HPDE6-E6E7 (cell line): ENCODE measurements around the gene RPS15A.
"Not testable (repeated sequence)": the region's sequence is repeated elsewhere in the genome, so short reads cannot be mapped to it uniquely, and the experiment has no call there.

ENCODE experiments used
- DNase-seq: peaks from one replicate; pipeline ENCODE4 v3.0.0; 2011; ENCODE audit warnings: missing footprints; ENCODE audit errors: extremely low spot score

Gene RPS15A

DNA sequence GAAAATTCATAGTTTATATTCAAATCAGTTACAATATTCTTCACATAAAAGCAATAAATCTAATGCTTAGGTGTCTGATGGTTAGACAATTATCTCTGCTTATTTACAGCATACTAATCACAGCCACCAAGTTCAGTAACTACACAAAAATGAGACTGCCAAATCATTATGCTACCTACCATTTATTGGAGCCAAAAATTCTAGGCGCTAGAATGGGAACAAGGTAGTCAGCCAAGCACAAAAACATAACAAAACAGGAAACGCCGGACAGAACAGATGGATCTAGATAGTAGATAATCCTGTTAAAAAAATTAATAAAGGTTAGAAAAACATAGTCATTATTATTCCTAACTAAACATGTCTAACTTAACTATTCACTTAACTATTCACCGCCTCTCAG, 7.6 kb upstream of the RPS15A start:
- no peak for DNase-seq

DNA sequence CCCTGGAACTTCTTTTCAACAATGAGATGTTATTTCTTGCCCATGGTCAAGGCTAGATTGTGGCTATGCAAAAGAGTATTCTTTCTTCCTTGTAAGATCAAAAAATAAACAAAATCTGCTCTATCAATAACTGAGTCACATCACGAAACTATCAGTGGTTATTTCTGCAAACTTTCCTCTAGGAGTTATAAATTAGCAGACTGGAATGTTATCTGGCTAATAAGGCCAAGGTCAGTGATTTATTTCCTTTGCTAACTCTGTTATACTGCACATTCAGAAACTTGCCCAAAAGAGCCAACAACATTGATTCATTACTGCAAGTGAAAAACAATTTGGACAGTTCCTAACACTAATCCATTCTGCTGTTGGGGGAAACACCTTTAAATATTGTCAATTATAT, 6.2 kb upstream of the RPS15A start:
- DNase-seq, result no peak

- DNase-seq, result no peak
These were observed 2.8 kb upstream of the RPS15A start for GRCh38 chr16:18792836-18793433.

DNA sequence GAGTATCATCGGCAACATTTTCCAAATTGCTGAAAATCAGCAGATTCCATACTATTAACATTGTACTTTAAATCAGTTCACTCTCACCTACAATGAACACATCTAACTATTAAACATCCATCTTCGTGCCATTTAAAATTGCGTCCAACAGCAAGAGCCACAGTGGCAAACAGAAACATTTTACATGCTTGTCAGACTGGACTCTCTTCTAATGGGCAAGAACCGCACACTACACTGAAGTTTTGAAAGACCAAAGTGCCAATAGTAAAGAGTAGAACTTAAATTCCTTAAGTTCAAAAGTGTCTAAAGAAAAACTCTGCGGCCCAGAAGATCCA, 652 bp downstream of the RPS15A start:
- DNase-seq, result no peak

DNA sequence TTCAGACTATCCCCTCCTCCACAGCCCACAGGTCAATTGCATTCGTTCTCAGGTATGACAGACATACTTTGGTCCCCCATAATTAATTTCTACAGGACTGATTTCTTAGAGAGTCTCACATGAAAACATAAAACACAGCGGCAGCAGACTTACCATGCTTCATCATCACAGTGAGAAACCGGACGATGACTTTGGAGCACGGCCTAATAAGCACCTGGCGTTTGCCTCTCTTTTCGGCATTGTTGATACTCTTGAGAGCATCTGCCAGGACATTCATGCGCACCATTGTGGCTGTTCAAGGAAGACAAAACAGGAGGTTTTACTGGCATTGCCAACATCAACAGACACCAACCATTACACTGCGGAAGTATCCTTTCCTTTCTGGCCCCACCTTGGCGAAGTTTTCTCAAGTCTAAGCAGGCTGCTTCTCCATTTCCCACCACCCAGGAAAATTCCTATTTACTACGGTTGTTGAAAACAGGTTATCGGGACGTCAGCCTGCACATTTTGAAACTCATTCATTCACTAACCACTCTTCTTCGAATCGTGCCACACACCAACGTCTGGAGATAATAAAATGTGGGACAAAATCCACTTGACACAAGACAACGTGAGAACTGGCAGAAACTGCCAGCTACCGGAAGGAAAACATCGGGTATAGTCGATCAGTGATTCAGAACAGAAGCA, 1.2 kb downstream of the RPS15A start:
- DNase-seq, result no peak

DNA sequence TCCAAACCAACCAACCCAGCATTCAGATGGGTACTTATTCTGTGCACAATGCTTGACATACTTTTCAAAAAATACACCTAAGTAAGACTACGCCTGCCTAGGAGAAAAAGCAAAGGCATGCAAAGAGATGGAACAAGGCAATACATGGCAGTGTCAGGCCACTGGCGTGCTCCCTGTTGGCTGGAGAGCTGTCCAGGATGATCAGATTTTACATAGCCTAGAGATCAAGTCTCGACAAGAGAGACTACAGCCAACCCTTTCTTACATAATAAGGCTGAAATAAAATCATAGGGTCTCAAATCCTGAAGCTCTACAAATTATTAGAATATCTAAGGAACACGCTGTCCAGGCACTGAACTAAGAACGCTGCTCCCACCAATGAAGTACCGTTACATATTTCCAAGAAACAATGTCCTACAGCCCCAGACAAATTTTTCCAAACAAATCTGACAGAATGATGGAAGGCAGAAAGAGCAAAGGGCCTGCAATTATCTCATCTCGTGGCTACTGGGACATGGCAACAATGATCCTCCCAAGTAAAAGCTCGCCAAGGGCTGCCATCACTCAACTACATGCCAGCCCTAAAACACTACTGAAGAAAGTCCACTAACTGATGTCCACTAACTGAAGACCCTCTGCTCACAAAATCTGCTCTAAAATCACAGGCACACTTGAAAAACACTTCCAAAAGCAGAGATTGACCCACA, 5.1 kb downstream of the RPS15A start:
- DNase-seq, result no peak

DNA sequence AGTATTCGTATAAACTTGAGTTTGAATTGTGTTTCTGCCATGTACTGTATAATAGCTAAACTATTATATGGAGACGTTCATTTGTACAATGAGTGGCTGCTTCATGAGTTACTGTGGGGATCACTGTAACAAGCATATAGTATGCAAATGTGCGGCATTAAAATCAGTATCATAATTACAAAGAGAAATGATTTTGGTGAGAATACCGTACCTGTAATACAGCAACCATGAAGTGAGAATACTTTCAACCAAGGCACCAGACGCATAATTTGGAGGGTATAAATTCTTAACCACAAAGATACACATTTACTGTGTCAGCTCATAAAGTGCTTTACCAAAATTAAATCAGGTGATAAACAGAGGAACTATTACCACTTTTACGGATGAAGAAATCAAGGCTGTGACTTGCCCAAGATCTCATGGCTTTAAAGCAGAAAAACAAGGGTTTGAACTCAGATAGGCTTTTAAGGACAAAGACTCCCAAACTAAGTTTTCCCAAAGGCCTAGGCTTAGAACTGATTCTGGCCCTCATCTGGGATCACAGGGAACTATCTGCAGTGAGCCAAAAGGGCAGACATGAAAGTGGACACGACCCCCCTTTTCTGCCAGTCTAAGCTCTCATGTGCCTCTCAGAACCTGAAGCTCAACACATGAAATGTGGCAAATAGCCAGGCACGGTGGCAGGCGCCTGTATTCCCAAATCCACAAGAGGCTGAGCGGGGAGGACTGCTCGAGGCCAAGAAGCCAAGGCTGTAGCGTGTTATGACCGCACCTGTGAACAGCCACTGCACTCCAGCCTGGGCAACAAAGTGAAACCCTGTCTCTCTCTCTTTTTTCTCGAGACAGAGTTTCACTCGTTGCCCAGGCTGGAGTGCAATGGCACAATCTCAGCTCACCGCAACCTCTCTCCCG, 6.4 kb downstream of the RPS15A start:
- DNase-seq, result no peak

- no peak for DNase-seq
These were observed 7.3 kb downstream of the RPS15A start for GRCh38 chr16:18782697-18783429.

GRCh38 chr16:18781232-18781631, 8.9 kb downstream of the RPS15A start:
- DNase-seq, result not testable (repeated sequence)

- DNase-seq, result not testable (repeated sequence)
These were observed 9.6 kb downstream of the RPS15A start for GRCh38 chr16:18780460-18781026.

- DNase-seq, result not testable (repeated sequence)
These were observed 12.5 kb downstream of the RPS15A start for GRCh38 chr16:18777664-18778063.

GRCh38 chr16:18776334-18776733, 13.8 kb downstream of the RPS15A start:
- DNase-seq, result not testable (repeated sequence)

DNA sequence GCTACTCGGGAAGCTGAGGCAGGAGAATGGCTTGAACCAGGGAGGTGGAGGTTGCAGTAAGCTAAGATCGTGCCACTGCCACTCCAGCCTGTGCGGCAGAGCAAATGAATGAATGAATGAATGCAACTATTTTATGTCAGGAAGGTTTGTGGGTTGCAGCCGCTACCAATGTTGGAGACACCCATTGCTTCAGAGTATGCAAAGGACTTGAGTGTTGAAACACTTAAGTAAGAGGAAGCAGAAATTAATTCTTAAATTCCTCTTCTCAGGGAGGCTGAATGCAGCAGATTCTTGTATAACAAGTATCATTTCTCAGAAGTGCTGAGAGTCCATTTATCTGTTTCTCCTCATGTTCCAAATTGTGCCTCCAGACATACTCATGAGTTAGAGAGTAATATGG, 15.5 kb downstream of the RPS15A start:
- DNase-seq, result not testable (repeated sequence)

DNA sequence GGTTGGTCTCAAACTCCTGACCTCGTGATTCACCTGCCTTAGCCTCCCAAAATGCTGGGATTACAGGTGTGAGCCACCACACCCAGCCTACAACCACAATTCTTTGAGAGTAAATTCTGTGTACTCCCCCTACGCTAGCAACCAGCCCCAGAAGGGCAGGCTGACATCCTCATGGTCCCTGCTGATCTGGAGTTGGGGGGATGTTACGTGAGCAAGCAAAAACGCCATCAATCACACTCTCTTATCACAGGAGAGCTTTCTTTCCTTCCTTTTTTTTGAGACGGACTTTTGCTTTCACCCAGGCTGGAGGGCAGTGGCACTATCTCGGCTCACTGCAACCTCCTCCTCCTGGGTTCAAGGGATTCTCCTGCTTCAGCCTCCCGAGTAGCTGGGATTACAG, 18.0 kb downstream of the RPS15A start:
- DNase-seq, result not testable (repeated sequence)

DNA sequence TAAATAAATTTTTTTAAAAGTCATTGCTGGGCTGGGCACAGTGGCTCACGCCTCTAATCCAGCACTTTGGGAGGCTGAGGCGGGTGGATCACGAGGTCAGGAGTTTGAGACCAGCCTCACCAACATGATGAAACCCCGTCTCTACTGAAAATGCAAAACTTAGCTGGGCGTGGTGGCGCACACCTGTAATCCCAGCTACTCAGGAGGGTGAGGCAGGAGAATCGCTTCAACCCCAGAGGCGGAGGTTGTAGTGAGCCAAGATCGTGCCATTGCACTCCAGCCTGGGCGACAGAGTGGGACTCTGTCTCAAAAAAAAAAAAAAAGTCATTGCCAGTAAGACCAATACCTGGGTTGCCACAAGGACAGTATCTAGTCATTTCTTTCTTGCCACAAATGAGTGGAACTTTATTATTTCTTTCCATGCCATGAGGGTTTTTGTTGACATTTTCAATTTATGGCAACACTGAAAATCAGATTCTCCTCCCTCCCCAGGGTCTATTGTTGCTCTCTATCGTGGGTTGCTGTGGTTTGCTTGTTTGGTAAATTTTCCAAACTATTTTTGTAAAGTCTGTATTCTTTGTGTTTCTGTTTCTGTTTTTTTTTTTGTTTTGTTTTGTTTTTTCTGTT, 19.7 kb downstream of the RPS15A start:
- not testable (repeated sequence) for DNase-seq

- DNase-seq, result not testable (repeated sequence)
These were observed 22.9 kb downstream of the RPS15A start for GRCh38 chr16:18767217-18767616.

DNA sequence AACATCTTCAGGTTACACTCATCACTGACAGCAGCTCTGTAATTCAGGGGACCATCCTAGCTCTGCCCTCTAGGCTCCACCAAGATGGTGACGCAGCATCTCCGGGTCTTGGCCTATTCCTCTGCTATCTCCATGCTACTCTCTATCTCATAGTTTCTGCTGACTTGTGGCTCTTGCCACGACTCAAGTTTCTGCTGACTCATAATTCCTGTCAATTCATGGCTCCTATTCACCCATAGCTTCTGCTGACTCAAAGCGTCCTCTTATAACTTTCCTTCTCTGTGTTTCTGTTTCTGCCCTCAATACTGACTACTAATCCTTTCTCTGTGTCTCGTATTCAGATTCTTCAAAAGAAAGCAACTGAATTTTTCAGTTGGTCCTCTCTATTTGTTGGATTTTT, 27.4 kb downstream of the RPS15A start:
- not testable (repeated sequence) for DNase-seq

DNA sequence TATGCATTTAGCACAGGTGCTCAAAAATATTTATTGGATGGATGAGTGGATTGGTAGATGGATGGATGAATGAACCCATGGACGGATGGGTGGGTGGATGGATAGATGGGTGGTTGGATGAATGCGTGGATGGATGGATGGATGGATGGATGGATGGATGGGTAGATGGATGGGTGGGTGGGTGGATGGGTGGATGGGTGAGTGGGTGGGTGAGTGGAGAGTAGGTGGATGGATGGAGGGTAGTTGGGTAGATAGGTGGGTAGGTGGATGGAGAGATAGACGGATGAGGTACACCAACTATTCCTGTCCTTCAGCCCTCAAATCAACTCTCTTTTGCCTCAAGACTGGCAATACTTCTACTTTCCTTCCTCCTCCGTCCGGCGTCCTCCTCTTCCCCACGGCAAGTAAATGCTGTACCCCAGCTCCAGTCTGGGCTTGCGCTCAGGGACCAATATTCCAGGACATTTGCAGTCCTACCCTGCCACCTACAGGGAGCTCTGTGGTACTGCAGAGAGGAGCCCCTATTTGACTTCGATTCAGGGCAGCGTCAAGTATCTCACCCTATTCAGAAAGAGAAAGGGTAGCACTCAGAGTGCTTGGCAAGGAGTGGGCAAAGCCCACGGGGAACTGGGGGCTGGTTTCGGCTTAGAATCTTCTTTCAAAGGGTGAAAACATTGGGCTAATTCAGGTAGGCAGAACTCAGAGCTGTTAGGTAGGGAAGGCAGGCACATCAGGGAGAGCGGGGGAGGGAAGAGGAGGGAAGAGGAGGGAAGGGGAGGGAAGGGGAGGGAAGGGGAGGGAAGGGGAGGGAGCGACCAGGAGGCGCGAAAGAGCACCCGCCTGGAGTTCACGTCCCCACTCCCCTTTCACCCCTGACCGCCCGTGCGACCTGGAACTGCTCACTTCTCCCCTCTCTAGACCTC, 30.3 kb downstream of the RPS15A start:
- not testable (repeated sequence) for DNase-seq

DNA sequence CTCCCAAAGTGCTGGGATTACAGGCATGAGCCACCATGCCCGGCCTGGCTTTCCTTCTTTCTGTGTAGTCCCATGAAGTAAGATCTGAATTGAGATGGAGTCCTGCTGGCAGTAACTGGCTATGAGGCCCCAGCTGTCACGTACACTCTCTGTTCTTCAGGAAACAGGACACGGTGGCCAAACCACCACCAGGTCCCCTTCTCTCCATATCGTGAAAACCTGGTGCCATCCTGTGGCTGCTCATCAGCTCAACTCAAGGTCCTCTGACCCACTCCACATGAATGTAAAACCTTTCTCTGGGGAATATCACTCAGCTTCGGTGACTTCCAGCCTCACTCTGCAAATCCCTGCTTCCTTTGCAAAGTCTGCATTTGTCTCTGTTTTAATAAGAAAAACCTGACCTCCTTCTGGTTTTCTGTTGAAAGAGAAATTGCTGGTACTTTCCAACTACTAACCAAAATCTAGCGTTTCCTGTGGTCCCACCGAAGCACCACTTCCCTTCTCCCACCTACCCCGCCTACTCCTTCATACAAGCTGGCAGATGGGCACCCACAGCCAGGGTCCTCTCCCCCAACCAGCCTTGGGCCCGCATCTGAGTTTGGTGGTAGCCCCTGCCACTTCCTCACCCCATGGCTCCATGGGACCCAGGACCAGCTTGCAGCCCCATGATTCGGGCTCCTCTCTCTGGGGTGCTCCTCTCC, 32.0 kb downstream of the RPS15A start:
- DNase-seq, result not testable (repeated sequence)
